Transverse colon (tissue), 4 donors: ENCODE measurements around the gene IL22RA1. TPM values are rescaled to one million over a fixed set of nuclear protein-coding genes. Genes with fewer than 3 reads are reported as not detected.

Experiments
- DNase-seq: peaks from one replicate; pipeline ENCODE4 v3.0.0-alpha.2; 2019
- H3K27ac ChIP-seq, 4 donors: fragments of 200-600 bp; sonication (generic); 2 replicates each; pipeline ENCODE4 v1.5.1; 2016 to 2018; ENCODE audit warnings: inconsistent platforms in 4 of 4
- H3K27me3 ChIP-seq: fragments of 200-600 bp; sonication (generic); 2 replicates; pipeline ENCODE4 v1.5.1; 2017; ENCODE audit warnings: inconsistent platforms
- H3K36me3 ChIP-seq, 4 donors: fragments of 200-600 bp; sonication (generic); 2 replicates each; pipeline ENCODE4 v1.5.1; 2017 to 2019; ENCODE audit warnings: inconsistent platforms in 4 of 4
- H3K4me1 ChIP-seq, 4 donors: fragments of 200-600 bp; sonication (generic); 2 replicates each; pipeline ENCODE4 v1.5.1; 2017 to 2020; ENCODE audit warnings: inconsistent platforms in 4 of 4
- H3K4me3 ChIP-seq, 4 donors: fragments of 200-600 bp; sonication (generic); 1 replicate in 1 of 4; 2 replicates in 3 of 4; pipeline versions ENCODE4 v1.5.1 to v1.6.1; 2017 to 2019; ENCODE audit warnings: inconsistent platforms in 4 of 4
- H3K9me3 ChIP-seq, 2 donors: fragments of 200-600 bp; sonication (generic); 2 replicates each; pipeline ENCODE4 v1.5.1; 2017 to 2019; ENCODE audit warnings: inconsistent platforms in 2 of 2
- EP300 ChIP-seq: sonication (generic); formaldehyde crosslinking; IDR thresholded peaks from one replicate; pipeline ENCODE4 v1.6.1; 2017; ENCODE audit warnings: antibody characterized with exemption, low read depth
- POLR2A ChIP-seq: fragments of 450-650 bp; IDR thresholded peaks from one replicate; pipeline ENCODE4 v1.6.1; 2016; ENCODE audit warnings: antibody characterized with exemption, mild to moderate bottlenecking, moderate library complexity
- POLR2AphosphoS5 ChIP-seq, 3 donors: sonication (generic); formaldehyde crosslinking; IDR thresholded peaks; one replicate each; pipeline ENCODE4 v1.6.1; 2016; ENCODE audit warnings: antibody characterized with exemption in 3 of 3
- WGBS, 2 donors: methylation state at CpG; one replicate each; pipeline ENCODE4 v1.1.5; 2018; ENCODE audit warnings: low coverage in 1 of 2; 5-methylcytosine and 5-hydroxymethylcytosine counted together
- in situ Hi-C, 4 donors: fragments of 200-750 bp; cut with MboI; loops; one replicate each; pipeline versions ENCODE4 v1.15.0 to v1.15.1; 2017; ENCODE audit warnings: low sequenced_read_pairs in 3 of 4, low pct_ligation_motif_present in 1 of 4, low pct_unique_long_range_greater_than_20kb in 1 of 4
- intact Hi-C: fragments of 100-400 bp; cut with DNase I; formaldehyde crosslinking; loops from one replicate; pipeline ENCODE4 v1.15.1; 2023; ENCODE audit warnings: low total_unique reads
- total RNA-seq, 4 donors: library from RNA; depleted of rRNA; stranded (reverse); fragments of >200 nt; gene quantifications; one replicate each; pipeline ENCODE4 v1.1.0, GENCODE V29; 2016
- TF ChIP-seq, protein P1 (sequence below), 5 experiments: fragments of 200-600 bp in 3 of 5; fragments of 450-650 bp in 2 of 5; sonication (generic) in 3 of 5; IDR thresholded peaks; 1 replicate in 2 of 5; 2 replicates in 3 of 5; pipeline ENCODE4 v1.5.1; 2016 to 2017; ENCODE audit warnings: antibody characterized with exemption in 5 of 5, inconsistent platforms in 3 of 5, mild to moderate bottlenecking in 2 of 5, moderate library complexity in 1 of 5

Gene IL22RA1
- total RNA-seq, 4 donors from 2014 or later, result 4.4 to 29.2 (median 27.3) TPM

DNA sequence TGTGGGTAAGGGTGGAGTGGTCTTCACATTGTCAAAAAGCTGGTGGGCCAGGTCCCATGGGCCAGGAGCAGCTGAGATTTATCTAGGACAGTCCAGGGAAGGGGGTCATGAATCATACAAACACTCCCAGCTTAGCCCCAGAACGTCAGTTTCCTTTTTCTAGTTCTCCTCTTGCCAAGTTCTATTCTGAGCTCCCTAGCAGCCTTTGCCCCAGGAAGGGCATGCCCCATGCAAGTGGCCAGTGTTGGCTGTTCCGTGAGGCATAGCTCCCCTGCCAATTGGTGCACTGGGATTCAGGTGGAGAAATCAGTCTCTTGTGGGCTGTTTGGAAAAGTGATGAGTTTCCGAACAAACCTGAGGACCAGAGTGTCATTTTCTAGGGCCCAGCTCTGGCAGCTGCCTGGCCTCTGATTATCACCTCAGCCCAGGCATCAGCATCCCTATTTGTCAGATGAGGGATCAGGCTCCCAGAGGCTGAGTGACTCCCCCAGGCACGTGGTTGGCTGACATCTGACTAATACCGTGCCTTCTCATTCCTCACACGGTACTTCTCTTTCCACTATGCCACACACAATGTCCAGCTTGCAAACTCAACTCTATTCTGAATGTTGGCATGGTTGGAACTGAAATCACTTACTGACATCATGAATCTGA is 16.8 kb downstream of the IL22RA1 start:
- Histone ChIP-seq H3K36me3 (no peaks in the 10 kb centered on the region), H3K9me3 (no peaks in the 10 kb centered on the region), H3K27ac (no peak overlapping the region), H3K27me3 (no peaks in the 10 kb centered on the region), H3K4me3 (no peak overlapping the region), H3K4me1 (peaks cover 0 to 2% (median under 1%) of the 10 kb centered on the region in 4 donors)
- in situ Hi-C loops (no loop called here), intact Hi-C loops (no loop called here)
- 59% methylated on average over 6 of the region's 6 CpGs; no CpG with 5 or more reads in 1 of the 2 donors for WGBS, 2 donors
- TF ChIP-seq POLR2A (no peak), EP300 (no peak), POLR2AphosphoS5 (IDR thresholded peaks at IDR 0.05) (no peak)
- TF ChIP-seq, protein P1, sequence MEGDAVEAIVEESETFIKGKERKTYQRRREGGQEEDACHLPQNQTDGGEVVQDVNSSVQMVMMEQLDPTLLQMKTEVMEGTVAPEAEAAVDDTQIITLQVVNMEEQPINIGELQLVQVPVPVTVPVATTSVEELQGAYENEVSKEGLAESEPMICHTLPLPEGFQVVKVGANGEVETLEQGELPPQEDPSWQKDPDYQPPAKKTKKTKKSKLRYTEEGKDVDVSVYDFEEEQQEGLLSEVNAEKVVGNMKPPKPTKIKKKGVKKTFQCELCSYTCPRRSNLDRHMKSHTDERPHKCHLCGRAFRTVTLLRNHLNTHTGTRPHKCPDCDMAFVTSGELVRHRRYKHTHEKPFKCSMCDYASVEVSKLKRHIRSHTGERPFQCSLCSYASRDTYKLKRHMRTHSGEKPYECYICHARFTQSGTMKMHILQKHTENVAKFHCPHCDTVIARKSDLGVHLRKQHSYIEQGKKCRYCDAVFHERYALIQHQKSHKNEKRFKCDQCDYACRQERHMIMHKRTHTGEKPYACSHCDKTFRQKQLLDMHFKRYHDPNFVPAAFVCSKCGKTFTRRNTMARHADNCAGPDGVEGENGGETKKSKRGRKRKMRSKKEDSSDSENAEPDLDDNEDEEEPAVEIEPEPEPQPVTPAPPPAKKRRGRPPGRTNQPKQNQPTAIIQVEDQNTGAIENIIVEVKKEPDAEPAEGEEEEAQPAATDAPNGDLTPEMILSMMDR (IDR thresholded peaks at IDR 0.05), result no peak
- DNase-seq, result no peak

DNA sequence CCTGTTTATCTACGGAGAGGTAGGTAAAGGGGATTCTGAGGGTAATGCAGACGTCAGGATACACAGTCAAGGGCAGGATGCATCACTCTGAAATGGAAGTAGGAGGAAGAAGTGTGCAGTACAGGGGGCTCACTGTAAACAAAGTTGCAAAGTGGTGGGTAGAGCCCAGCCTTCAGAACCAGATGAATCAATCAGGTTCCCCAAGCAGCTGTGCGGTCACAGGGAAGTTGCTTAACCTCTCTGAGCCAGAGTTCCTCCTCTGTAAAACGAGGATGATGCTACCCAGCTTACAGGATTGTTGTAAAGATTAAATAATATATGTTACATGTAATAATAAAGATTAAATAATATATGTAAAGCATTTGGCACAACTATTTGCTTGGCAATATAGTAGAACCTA is 17.5 kb downstream of the IL22RA1 start:
- Histone ChIP-seq H3K4me1 (peaks cover 5 to 9% (median 6%) of the 10 kb centered on the region in 4 donors), H3K36me3 (no peaks in the 10 kb centered on the region), H3K27ac (no peak overlapping the region), H3K9me3 (no peaks in the 10 kb centered on the region), H3K27me3 (no peaks in the 10 kb centered on the region), H3K4me3 (no peak overlapping the region)
- 76 to 90% methylated on average over 3 to 4 of the region's 4 CpGs for WGBS, 2 donors
- TF ChIP-seq, protein P1 (IDR thresholded peaks at IDR 0.05), result no peak
- TF ChIP-seq POLR2AphosphoS5 (IDR thresholded peaks at IDR 0.05) (no peak), POLR2A (no peak), EP300 (no peak)
- no peak for DNase-seq
- intact Hi-C loops (no loop called here), in situ Hi-C loops (no loop called here)

DNA sequence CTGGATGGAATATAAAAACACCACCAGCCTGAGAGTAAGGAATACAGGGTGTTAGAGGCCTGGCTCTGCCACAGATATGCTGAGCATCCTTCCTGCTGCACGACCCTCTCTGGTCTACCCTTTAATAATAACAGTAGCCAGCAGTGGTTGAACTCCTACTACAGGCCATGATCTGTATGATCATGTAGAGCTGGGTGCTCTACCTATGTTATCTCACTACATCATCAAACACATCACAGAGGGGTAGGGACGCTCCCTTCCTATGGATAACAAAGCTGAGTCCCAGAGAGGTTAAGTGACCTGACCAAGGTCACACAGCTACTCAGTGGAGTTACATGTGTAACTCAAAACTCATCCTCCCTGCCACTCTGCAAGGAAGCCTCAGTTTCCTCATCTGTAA is 18.0 kb downstream of the IL22RA1 start:
- 83 to 100% methylated on average over 1 to 2 of the region's 2 CpGs for WGBS, 2 donors
- no peak overlapping the region for H3K27ac ChIP-seq
- in situ Hi-C loops, result no loop called here
- no peaks in the 10 kb centered on the region for H3K36me3 ChIP-seq
- peaks cover 9 to 14% (median 11%) of the 10 kb centered on the region in 4 donors for H3K4me1 ChIP-seq
- intact Hi-C loops, result no loop called here
- no peak for DNase-seq
- no peak overlapping the region for H3K4me3 ChIP-seq
- no peaks in the 10 kb centered on the region for H3K9me3 ChIP-seq
- TF ChIP-seq POLR2AphosphoS5 (IDR thresholded peaks at IDR 0.05) (no peak), POLR2A (no peak), EP300 (no peak)
- TF ChIP-seq, protein P1 (IDR thresholded peaks at IDR 0.05), result no peak
- no peaks in the 10 kb centered on the region for H3K27me3 ChIP-seq

DNA sequence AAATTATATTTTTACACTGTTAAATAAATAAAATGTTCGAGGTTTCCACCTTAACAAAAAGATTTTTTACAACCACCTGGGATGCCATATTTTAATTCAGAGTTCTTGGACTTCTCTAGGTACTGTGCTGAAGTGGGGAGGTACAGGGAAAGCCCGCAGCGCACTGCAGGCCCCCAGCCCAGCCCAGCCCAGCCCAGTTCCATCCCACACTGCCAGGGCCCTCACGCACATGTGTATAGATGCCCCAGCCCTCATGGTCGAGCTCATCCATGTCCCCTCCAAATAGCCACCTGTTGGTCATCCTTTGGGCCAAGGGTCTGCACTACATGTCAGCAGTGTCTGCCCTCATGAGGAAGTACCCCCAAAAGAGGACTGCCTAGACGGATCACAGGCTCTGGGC is 19.3 kb downstream of the IL22RA1 start:
- H3K27ac ChIP-seq, result no peak overlapping the region
- in situ Hi-C loops, result no loop called here
- TF ChIP-seq, protein P1 (IDR thresholded peaks at IDR 0.05), result no peak
- no peak for TF ChIP-seq EP300
- TF ChIP-seq POLR2A, result no peak
- TF ChIP-seq POLR2AphosphoS5 (IDR thresholded peaks at IDR 0.05), result no peak
- H3K36me3 ChIP-seq, result no peaks in the 10 kb centered on the region
- H3K9me3 ChIP-seq, result no peaks in the 10 kb centered on the region
- H3K27me3 ChIP-seq, result no peaks in the 10 kb centered on the region
- DNase-seq, result no peak
- intact Hi-C loops, result no loop called here
- 84% methylated on average over 6 of the region's 6 CpGs; no CpG with 5 or more reads in 1 of the 2 donors for WGBS, 2 donors
- H3K4me1 ChIP-seq, result peaks cover 16 to 28% (median 24%) of the 10 kb centered on the region in 4 donors
- H3K4me3 ChIP-seq, result no peak overlapping the region
